OCI-LY7 (cell line): ENCODE data around the gene MT1HL1. TPM values are rescaled to one million over a fixed set of nuclear protein-coding genes. Genes with fewer than 3 reads are reported as not detected.

Source experiments
- BruUV-seq: library from RNA; stranded (reverse); fragments of 400-500 nt; replicated peaks from 2 replicates; lab custom pipeline; 2021; lab: Mats Ljungman, UMichigan
- CTCF ChIA-PET: fragments of 300-600 bp; sonication (Branson Sonifier 250); formaldehyde crosslinking; loops from one replicate; lab custom pipeline; 2022; ENCODE audit warnings: antibody characterized with exemption; ENCODE audit not compliant: unreplicated experiment; lab: Charles Lee
- POLR2A ChIA-PET: fragments of 300-600 bp; sonication (Branson Sonifier 250); formaldehyde crosslinking; loops from one replicate; lab custom pipeline; 2022; ENCODE audit warnings: antibody characterized with exemption; lab: Charles Lee
- DNase-seq: peaks from one replicate; pipeline ENCODE4 v3.0.0-alpha.2; 2015; ENCODE audit warnings: low spot score
- H2AFZ ChIP-seq: fragments of 200-600 bp; sonication (generic), shearing (Covaris generic); 2 replicates; pipeline ENCODE4 v1.6.1; 2014; ENCODE audit warnings: mild to moderate bottlenecking, antibody characterized with exemption, low read length, moderate library complexity
- H3K27ac ChIP-seq: fragments of 200-600 bp; sonication (generic); 2 replicates; pipeline ENCODE4 v1.5.1; 2014; ENCODE audit warnings: mixed run types, low read depth, mild to moderate bottlenecking, moderate library complexity, low read length, inconsistent platforms; ENCODE audit not compliant: poor library complexity, severe bottlenecking
- H3K36me3 ChIP-seq: fragments of 200-600 bp; sonication (generic); 2 replicates; pipeline ENCODE4 v1.6.1; 2014; ENCODE audit warnings: mild to moderate bottlenecking, antibody characterized with exemption, low read length, moderate library complexity, mixed read lengths; ENCODE audit not compliant: insufficient read depth
- H3K4me1 ChIP-seq: fragments of 200-600 bp; sonication (generic); 2 replicates; pipeline ENCODE4 v1.5.1; 2014; ENCODE audit warnings: mild to moderate bottlenecking, low read length; ENCODE audit not compliant: insufficient read depth, poor library complexity, severe bottlenecking
- H3K4me2 ChIP-seq: fragments of 200-600 bp; sonication (generic); 2 replicates; pipeline ENCODE4 v1.6.1; 2014; ENCODE audit warnings: mild to moderate bottlenecking, low read length
- H3K4me3 ChIP-seq: fragments of 200-600 bp; sonication (generic); 2 replicates; pipeline ENCODE4 v1.5.1; 2014; ENCODE audit warnings: mild to moderate bottlenecking, low read depth, low read length; ENCODE audit not compliant: poor library complexity, severe bottlenecking
- H3K79me2 ChIP-seq: fragments of 200-600 bp; sonication (generic); 2 replicates; pipeline ENCODE4 v1.6.1; 2016; ENCODE audit warnings: low read depth, mild to moderate bottlenecking, low read length, moderate library complexity, mixed read lengths; ENCODE audit not compliant: insufficient read depth
- H3K9me2 ChIP-seq: fragments of 200-600 bp; sonication (generic); 2 replicates; pipeline ENCODE4 v1.6.1; 2016; ENCODE audit warnings: mild to moderate bottlenecking, low read length, mixed read lengths; ENCODE audit not compliant: insufficient read depth
- H3K9me3 ChIP-seq: fragments of 200-600 bp; sonication (generic); 2 replicates; pipeline ENCODE4 v1.6.1; 2014; ENCODE audit warnings: mild to moderate bottlenecking, mixed run types, low read length, mixed read lengths
- H4K20me1 ChIP-seq: fragments of 200-600 bp; sonication (generic); 2 replicates; pipeline ENCODE4 v1.6.1; 2014; ENCODE audit warnings: mild to moderate bottlenecking, antibody characterized with exemption, low read length, moderate library complexity, mixed read lengths; ENCODE audit not compliant: insufficient read depth
- CTCF ChIP-seq: fragments of 200-600 bp; sonication (generic); conservative IDR thresholded peaks from 2 replicates; pipeline ENCODE4 v1.5.1; 2014; ENCODE audit warnings: mild to moderate bottlenecking, antibody characterized with exemption, low read length, moderate library complexity, mixed read lengths
- EZH2phosphoT487 ChIP-seq: fragments of 200-600 bp; sonication (generic); IDR thresholded peaks from 2 replicates; pipeline ENCODE4 v1.6.1; 2018; ENCODE audit warnings: low read depth, borderline replicate concordance, mild to moderate bottlenecking, mixed run types, antibody characterized with exemption, low read length, moderate library complexity, mixed read lengths
- intact Hi-C: fragments of 100-400 bp; cut with micrococcal nuclease; formaldehyde crosslinking; loops from one replicate; pipeline ENCODE4 v1.10.0; 2022; ENCODE audit not compliant: unreplicated experiment
- total RNA-seq, 2 experiments: library from RNA; depleted of rRNA in 1 of 2; stranded (reverse); fragments of >200 nt in 1 of 2; shearing (Covaris generic) in 1 of 2; gene quantifications; 2 replicates each; pipeline ENCODE4 v1.2.3, GENCODE V29; 2014 to 2022

MT1HL1 gene
- total RNA-seq, 2 experiments from 2014 or later: not detected

DNA sequence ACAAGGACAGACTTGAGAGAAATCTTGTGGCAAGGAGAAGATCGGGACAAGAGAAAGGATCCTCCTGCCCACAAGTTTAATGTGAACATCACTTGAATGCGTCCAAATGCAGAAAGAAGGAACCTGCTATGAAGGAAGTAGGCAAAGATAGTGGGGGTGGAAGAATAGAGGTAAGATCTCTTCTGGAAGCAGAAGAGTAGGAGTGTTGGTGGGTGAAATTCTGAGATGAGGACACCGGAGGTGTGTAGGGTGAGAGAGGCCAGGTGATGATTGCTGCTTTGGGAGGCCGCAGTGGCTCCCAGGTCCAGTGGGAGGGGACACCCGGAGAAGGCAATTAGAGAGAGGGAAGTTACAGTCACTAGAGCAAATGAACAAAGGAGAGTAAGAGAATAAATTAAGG lies 44.6 kb upstream of the MT1HL1 start:
- no peak for DNase-seq
- H3K4me1 ChIP-seq: no peaks in the 10 kb centered on the region
- H3K4me2 ChIP-seq: no peak overlapping the region
- no peaks in the 10 kb centered on the region for H3K9me2 ChIP-seq
- intact Hi-C loops: no loop called here
- H3K27ac ChIP-seq: no peak overlapping the region
- H3K9me3 ChIP-seq: no peaks in the 10 kb centered on the region
- no peaks in the 10 kb centered on the region for H3K79me2 ChIP-seq
- no peaks in the 10 kb centered on the region for H3K36me3 ChIP-seq
- no peak for TF ChIP-seq EZH2phosphoT487
- no peak for TF ChIP-seq CTCF
- no TSS peak for BruUV-seq
- no peak overlapping the region for H2AFZ ChIP-seq
- POLR2A ChIA-PET: no interaction called here
- CTCF ChIA-PET: no interaction called here
- H3K4me3 ChIP-seq: no peak overlapping the region
- H4K20me1 ChIP-seq: no peaks in the 10 kb centered on the region

GRCh38 chr1:237045278-237046016 lies 41.2 kb upstream of the MT1HL1 start:
- CTCF ChIA-PET: no interaction called here
- H3K36me3 ChIP-seq: no peaks in the 10 kb centered on the region
- H3K4me1 ChIP-seq: no peaks in the 10 kb centered on the region
- DNase-seq: no peak
- H3K79me2 ChIP-seq: no peaks in the 10 kb centered on the region
- POLR2A ChIA-PET: interaction anchor here (0.8 kb wide), 1 partner anchor 152 kb away, joined by 4 read pairs; no protein-coding TSS in a partner anchor
- no peaks in the 10 kb centered on the region for H3K9me2 ChIP-seq
- H4K20me1 ChIP-seq: no peaks in the 10 kb centered on the region
- intact Hi-C loops: no loop called here
- no peak overlapping the region for H3K27ac ChIP-seq
- no peak overlapping the region for H3K4me3 ChIP-seq
- TF ChIP-seq CTCF: peak; percentile 24; the same call in 1 of the 2 replicates
- TF ChIP-seq EZH2phosphoT487: no peak
- no peak overlapping the region for H3K4me2 ChIP-seq
- H2AFZ ChIP-seq: no peak overlapping the region
- BruUV-seq: no TSS peak
- H3K9me3 ChIP-seq: no peaks in the 10 kb centered on the region
